Endodermal cell (in vitro differentiated cells): Measurements from ENCODE around the gene APIP. TPM values are rescaled to one million over a fixed set of nuclear protein-coding genes. Genes with fewer than 3 reads are reported as not detected.

Source experiments
- DNase-seq: peaks from one replicate; pipeline ENCODE4 v3.0.0-alpha.2; 2017
- H3K27ac ChIP-seq: 2 replicates; pipeline ENCODE4 v1.5.1; 2013; ENCODE audit warnings: mild to moderate bottlenecking, low read depth, low read length, moderate library complexity
- H3K27me3 ChIP-seq: 2 replicates; pipeline ENCODE4 v1.6.1; 2013; ENCODE audit warnings: mild to moderate bottlenecking, low read length, moderate library complexity; ENCODE audit not compliant: insufficient read depth, control insufficient read depth, poor library complexity, severe bottlenecking
- H3K36me3 ChIP-seq: 2 replicates; pipeline ENCODE4 v1.7.0; 2013; ENCODE audit warnings: mild to moderate bottlenecking, low read length, moderate library complexity; ENCODE audit not compliant: control insufficient read depth, insufficient read depth
- H3K4me1 ChIP-seq: one replicate; pipeline ENCODE4 v1.7.0; 2013; ENCODE audit warnings: low read length; ENCODE audit not compliant: control insufficient read depth, insufficient read depth
- H3K4me3 ChIP-seq: 2 replicates; pipeline ENCODE4 v1.5.1; 2013; ENCODE audit warnings: mild to moderate bottlenecking, low read length, moderate library complexity
- H3K9ac ChIP-seq: 2 replicates; pipeline ENCODE4 v1.6.1; 2013; ENCODE audit warnings: mild to moderate bottlenecking, low read length, moderate library complexity; ENCODE audit not compliant: poor library complexity, severe bottlenecking; ENCODE audit errors: extremely low read depth
- H3K9me3 ChIP-seq: 2 replicates; pipeline ENCODE4 v1.6.1; 2013; ENCODE audit warnings: mild to moderate bottlenecking, low read length, moderate library complexity; ENCODE audit not compliant: control insufficient read depth
- H3K27ac Mint-ChIP-seq: 2 replicates; pipeline ENCODE4 v1.8.0; 2020; ENCODE audit warnings: mixed read lengths
- H3K27me3 Mint-ChIP-seq: 2 replicates; pipeline ENCODE4 v1.8.0; 2021; ENCODE audit warnings: mild to moderate bottlenecking, mixed read lengths; ENCODE audit not compliant: insufficient read depth
- H3K36me3 Mint-ChIP-seq: 2 replicates; pipeline ENCODE4 v1.8.0; 2020; ENCODE audit warnings: low read depth, mixed read lengths
- H3K4me1 Mint-ChIP-seq: 2 replicates; pipeline ENCODE4 v1.8.0; 2020; ENCODE audit warnings: mixed read lengths
- H3K4me3 Mint-ChIP-seq: 2 replicates; pipeline ENCODE4 v1.8.0; 2020; ENCODE audit warnings: mild to moderate bottlenecking, moderate library complexity, mixed read lengths
- H3K9me3 Mint-ChIP-seq: 2 replicates; pipeline ENCODE4 v1.8.0; 2020; ENCODE audit warnings: mild to moderate bottlenecking, mixed read lengths
- CTCF ChIP-seq: fragments of 200-600 bp; sonication (generic); conservative IDR thresholded peaks from 2 replicates; pipeline ENCODE4 v1.5.0; 2021; ENCODE audit warnings: antibody characterized with exemption, mild to moderate bottlenecking
- WGBS, 2 experiments: methylation state at CpG; one replicate each; pipeline versions ENCODE4 v1.1.5 to v1.1.7; 2013; ENCODE audit warnings: missing lambda C conversion rate in 2 of 2, mixed read lengths in 1 of 2; ENCODE audit not compliant: insufficient coverage in 1 of 2, insufficient read length in 1 of 2; 5-methylcytosine and 5-hydroxymethylcytosine counted together
- total RNA-seq, 2 donors: library from RNA; stranded (reverse); fragmentation: NEBNext Ultra II Directional in 1 of 2; extraction: Animal tissue kit (Norgen Biotek cat#: 25700) in 1 of 2; gene quantifications; 2 replicates in 1 of 2; 3 replicates in 1 of 2; pipeline ENCODE4 v1.2.1, GENCODE V29; 2021

The APIP gene
- total RNA-seq, 2 donors from 2014 or later, result 31.8 to 46.2 TPM

GRCh38 chr11:34865261-34865660 is 50.9 kb downstream of the APIP start:
- TF ChIP-seq CTCF, result no peak
- Mint-ChIP-seq H3K4me3 (no peak overlapping the region), H3K36me3 (peaks cover 5% of the 10 kb centered on the region), H3K4me1 (peaks cover 13% of the 10 kb centered on the region), H3K27me3 (peaks cover 3% of the 10 kb centered on the region), H3K27ac (no peak overlapping the region), H3K9me3 (no peaks in the 10 kb centered on the region)
- no peak for DNase-seq
- Histone ChIP-seq H3K4me3 (no peak overlapping the region), H3K36me3 (no peaks in the 10 kb centered on the region), H3K9me3 (no peaks in the 10 kb centered on the region), H3K4me1 (peaks cover 5% of the 10 kb centered on the region), H3K9ac (no peak overlapping the region), H3K27me3 (no peaks in the 10 kb centered on the region), H3K27ac (no peak overlapping the region)
- WGBS, 2 experiments, result 94 to 100% methylated on average over 2 to 3 of the region's 3 CpGs

- no peak overlapping the region for H3K27ac Mint-ChIP-seq
- no peaks in the 10 kb centered on the region for H3K27me3 ChIP-seq
These were observed 51.8 kb downstream of the APIP start for GRCh38 chr11:34864424-34864823.

GRCh38 chr11:34863048-34863447 is 53.1 kb downstream of the APIP start:
- H3K4me1 Mint-ChIP-seq, result no peaks in the 10 kb centered on the region
- H3K4me3 ChIP-seq, result no peak overlapping the region
- no peak overlapping the region for H3K27ac Mint-ChIP-seq
- H3K4me1 ChIP-seq, result no peaks in the 10 kb centered on the region
- H3K36me3 ChIP-seq, result no peaks in the 10 kb centered on the region
- TF ChIP-seq CTCF, result no peak
- H3K27ac ChIP-seq, result no peak overlapping the region
- H3K9ac ChIP-seq, result no peak overlapping the region
- peaks cover 3% of the 10 kb centered on the region for H3K27me3 Mint-ChIP-seq
- peaks cover 5% of the 10 kb centered on the region for H3K36me3 Mint-ChIP-seq
- no peaks in the 10 kb centered on the region for H3K9me3 ChIP-seq
- no peak for DNase-seq
- H3K4me3 Mint-ChIP-seq, result no peak overlapping the region
- no peaks in the 10 kb centered on the region for H3K27me3 ChIP-seq
- whole genome bisulfite sequencing, 2 experiments, result 44% methylated on average over 2 of the region's 2 CpGs; no CpG with 5 or more reads in 1 of the 2 experiments
- H3K9me3 Mint-ChIP-seq, result no peaks in the 10 kb centered on the region

More at GRCh38 chr11:34864424-34864823, 51.8 kb downstream of the APIP start:
- Histone ChIP-seq H3K4me3 (no peak overlapping the region), H3K36me3 (no peaks in the 10 kb centered on the region), H3K4me1 (no peaks in the 10 kb centered on the region), H3K9me3 (no peaks in the 10 kb centered on the region), H3K27ac (no peak overlapping the region), H3K9ac (no peak overlapping the region)
- Mint-ChIP-seq H3K4me1 (peaks cover 6% of the 10 kb centered on the region), H3K4me3 (no peak overlapping the region), H3K27me3 (peaks cover 3% of the 10 kb centered on the region), H3K36me3 (peaks cover 5% of the 10 kb centered on the region), H3K9me3 (no peaks in the 10 kb centered on the region)
- 87 to 100% methylated on average over 1 to 2 of the region's 2 CpGs for WGBS, 2 experiments
- DNase-seq, result no peak
- TF ChIP-seq CTCF, result no peak
